ENCODE results near the gene ST6GAL1. TPM values are rescaled to one million over a fixed set of nuclear protein-coding genes. Genes with fewer than 3 reads are reported as not detected.
"Not testable (repeated sequence)": the region's sequence is repeated elsewhere in the genome, so short reads cannot be mapped to it uniquely, and the experiment has no call there.

ST6GAL1 gene, protein sequence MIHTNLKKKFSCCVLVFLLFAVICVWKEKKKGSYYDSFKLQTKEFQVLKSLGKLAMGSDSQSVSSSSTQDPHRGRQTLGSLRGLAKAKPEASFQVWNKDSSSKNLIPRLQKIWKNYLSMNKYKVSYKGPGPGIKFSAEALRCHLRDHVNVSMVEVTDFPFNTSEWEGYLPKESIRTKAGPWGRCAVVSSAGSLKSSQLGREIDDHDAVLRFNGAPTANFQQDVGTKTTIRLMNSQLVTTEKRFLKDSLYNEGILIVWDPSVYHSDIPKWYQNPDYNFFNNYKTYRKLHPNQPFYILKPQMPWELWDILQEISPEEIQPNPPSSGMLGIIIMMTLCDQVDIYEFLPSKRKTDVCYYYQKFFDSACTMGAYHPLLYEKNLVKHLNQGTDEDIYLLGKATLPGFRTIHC
- 15.1 and 27.6 TPM in 2 replicates for total RNA-seq (2014; rRNA removed; shearing (Covaris generic); ENCODE audit: low replicate concordance)

DNA sequence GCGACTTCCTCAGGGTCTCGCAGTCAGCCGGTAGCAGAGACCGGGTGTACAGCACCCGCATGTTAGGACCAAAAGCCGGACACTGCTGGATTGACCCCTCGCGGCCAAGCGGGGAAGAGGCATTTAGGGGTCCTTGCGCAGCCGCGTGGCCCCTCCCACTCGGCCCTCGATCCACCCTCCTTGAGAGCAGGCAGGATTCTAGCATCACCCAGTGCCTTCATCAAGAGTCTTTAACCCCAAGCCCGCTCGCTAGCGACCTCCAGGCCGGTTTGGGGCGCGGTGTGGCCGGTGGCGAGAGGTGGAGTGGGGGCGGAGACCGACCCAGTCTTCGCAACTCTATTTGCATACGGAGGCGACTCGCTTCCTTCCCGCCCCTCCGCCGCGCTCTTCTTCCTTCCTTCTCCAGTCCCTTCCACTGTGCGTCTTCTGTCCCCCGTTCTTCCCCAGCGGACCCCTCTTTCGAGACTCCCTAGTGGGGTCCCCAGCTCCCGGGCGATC is at the start of gene ST6GAL1:
TSS of gene ST6GAL1 (plus strand) at position 384 of the 498 bp plus-strand sequence. CDS start 112,178 bp downstream, outside the sequence.
- in situ Hi-C loops (cut with HindIII; ENCODE audit: low pct_unique_long_range_greater_than_20kb, low sequenced_read_pairs), result no loop called here
- peak; percentile 72 for DNase-seq (ENCODE audit: low read depth)

DNA sequence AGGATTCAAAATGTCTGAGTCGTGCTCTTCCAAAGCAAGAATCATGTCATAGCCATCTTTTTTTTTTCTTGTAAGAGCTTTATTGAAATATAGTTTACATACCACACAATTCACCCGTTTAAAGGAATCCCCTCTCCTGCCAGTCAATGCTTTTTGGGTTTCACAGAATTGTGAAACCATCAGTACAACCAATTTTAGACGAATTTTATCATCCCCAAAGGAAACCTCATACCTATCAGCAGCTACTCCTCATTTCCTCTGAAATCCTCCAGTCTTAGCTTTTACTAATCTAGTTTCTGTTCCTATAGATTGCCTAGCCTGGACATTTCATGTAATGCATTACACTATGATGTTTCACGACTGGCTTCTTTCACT is 48.2 kb upstream of the ST6GAL1 start:
- DNase-seq (ENCODE audit: low read depth), result no peak
- in situ Hi-C loops (cut with HindIII; ENCODE audit: low pct_unique_long_range_greater_than_20kb, low sequenced_read_pairs), result no loop called here

DNA sequence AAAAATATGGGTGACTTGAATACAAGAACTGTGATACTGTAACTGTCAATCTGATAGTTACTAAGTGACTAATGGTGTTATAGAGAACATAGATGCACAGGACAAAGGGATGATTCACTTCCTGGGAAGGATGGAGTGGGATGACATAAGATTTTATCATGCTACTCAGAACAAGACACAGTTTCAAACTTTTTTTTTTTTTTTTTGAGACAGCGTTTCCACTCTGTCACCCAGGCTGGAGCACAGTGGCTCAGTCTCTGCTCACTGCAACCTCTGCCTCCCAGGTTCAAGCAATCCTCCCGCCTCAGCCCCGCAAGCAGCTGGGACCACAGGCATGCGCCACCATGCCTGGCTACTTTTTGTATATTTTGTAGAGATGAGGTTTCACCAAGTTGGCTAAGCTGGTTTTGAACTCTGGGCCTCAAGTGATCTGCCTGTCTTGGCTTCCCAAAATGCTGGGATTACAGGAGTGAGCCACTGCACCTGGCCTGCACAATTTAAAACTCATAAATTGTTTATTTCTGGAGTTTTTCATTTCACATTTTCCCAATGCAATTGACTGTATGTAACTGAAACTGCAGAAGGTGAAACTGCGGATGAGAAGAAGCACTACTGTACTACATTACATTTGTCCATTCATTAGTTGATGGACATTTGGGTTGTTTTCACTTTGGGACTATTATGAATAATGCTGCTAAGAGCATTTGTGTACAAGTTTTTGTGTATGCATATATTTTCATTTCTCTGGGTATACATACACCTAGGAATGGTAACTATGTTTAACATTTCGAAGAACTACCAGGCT is 47.2 kb upstream of the ST6GAL1 start:
- DNase-seq (ENCODE audit: low read depth), result peak; percentile 65
- in situ Hi-C loops (cut with HindIII; ENCODE audit: low pct_unique_long_range_greater_than_20kb, low sequenced_read_pairs), result no loop called here

DNA sequence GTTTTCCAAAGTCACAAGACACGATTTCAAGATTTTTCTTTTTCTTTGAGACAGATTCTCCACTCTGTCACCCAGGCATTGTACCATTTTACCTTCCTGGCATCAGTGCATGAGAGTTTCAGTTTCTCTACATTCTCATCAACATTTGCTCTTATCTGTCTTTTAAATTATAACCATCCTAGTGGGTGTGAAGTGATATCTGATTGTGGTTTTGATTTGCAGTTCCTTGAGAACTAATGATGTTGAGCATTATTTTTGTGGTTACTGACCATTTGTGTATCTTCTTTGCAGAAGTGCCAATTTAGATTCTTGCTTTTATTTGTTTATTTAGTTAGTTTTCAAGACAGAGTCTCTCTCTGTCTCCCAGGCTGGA is 46.7 kb upstream of the ST6GAL1 start:
- DNase-seq (ENCODE audit: low read depth), result peak; percentile 14
- in situ Hi-C loops (cut with HindIII; ENCODE audit: low pct_unique_long_range_greater_than_20kb, low sequenced_read_pairs), result no loop called here

DNA sequence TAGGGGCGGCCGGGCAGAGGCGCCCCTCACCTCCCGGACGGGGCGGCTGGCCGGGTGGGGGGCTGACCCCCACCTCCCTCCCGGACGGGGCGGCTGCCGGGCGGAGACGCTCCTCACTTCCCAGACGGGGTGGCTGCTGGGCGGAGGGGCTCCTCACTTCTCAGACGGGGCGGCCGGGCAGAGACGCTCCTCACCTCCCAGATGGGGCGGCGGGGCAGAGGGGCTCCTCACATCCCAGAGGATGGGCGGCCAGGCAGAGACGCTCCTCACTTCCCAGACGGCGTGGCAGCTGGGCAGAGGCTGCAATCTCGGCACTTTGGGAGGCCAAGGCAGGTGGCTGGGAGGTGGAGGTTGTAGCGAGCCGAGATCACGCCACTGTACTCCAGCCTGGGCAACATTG is 45.5 kb upstream of the ST6GAL1 start:
- in situ Hi-C loops (cut with HindIII; ENCODE audit: low pct_unique_long_range_greater_than_20kb, low sequenced_read_pairs); DNase-seq (ENCODE audit: low read depth): not testable (repeated sequence)

DNA sequence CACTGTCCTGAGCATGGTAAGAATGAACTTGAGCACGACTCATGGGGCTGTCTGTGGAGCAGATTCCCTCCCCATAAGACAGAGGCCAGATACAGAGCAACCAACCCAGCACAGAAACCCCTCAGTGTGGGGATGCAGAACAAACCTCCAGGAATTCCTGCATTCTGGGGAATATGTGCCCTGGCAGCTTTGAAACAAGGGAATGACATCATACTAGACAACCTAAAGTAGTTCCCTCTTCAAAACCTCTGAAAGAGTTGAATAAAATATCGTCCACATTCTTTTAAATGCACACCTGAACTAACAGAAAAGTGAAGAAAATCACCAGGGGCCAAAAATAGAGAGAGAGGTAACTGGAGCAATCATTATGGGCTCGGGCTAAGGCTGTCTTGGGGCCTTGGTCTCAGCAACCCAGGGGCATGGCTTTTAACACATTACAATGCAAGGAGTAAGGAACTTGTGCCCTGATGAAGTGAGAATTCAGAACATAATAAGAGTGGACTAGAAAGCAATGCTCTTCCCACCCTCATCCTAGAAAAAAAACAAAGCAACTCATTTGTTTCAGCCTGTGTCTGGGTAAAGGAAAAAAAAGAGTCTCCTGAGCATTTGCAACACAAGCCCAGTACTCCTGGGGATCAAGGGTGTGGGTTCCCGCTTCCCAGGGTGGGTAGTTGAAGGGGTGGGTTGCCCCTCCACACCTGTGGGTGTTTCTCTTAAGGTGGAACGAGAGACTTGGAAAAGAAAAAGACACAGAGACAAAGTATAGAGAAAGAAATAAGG is 43.9 kb upstream of the ST6GAL1 start:
- in situ Hi-C loops (cut with HindIII; ENCODE audit: low pct_unique_long_range_greater_than_20kb, low sequenced_read_pairs), result no loop called here
- DNase-seq (ENCODE audit: low read depth), result no peak

DNA sequence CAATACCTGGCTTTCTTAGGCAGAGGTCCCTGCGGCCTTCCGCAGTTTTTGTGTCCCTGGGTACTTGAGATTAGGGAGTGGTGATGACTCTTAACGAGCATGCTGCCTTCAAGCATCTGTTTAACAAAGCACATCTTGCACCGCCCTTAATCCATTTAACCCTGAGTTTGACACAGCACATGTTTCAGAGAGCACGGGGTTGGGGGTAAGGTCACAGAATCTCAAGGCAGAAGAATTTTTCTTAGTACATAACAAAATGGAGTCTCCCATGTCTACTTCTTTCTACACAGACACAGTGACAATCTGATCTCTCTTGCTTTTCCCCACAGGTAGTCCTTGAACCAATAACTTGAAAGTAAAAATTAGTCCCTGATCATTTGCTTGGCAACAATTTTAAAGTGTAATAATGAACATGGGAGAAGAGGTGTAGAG is 42.8 kb upstream of the ST6GAL1 start:
- DNase-seq (ENCODE audit: low read depth); in situ Hi-C loops (cut with HindIII; ENCODE audit: low pct_unique_long_range_greater_than_20kb, low sequenced_read_pairs): not testable (repeated sequence)

DNA sequence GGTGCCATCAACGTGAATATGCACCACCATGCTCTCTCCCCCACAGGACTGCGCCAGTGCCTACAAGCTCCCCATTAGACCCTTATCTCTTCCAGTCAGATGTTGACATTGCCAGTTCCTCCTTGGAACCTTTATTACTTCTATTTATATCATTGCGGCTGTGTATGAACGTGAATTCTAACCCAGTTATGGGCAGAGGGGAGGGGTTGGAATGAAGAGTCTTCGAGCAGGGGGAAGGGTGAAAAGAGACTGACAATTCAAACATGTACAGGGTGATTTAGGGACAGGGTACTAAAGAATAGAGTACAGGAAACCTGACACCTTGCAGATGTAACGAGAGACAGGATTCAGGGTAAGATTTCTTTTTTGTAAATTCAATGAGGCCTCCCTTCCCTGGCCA is 41.8 kb upstream of the ST6GAL1 start:
- in situ Hi-C loops (cut with HindIII; ENCODE audit: low pct_unique_long_range_greater_than_20kb, low sequenced_read_pairs), result no loop called here
- DNase-seq (ENCODE audit: low read depth), result no peak

DNA sequence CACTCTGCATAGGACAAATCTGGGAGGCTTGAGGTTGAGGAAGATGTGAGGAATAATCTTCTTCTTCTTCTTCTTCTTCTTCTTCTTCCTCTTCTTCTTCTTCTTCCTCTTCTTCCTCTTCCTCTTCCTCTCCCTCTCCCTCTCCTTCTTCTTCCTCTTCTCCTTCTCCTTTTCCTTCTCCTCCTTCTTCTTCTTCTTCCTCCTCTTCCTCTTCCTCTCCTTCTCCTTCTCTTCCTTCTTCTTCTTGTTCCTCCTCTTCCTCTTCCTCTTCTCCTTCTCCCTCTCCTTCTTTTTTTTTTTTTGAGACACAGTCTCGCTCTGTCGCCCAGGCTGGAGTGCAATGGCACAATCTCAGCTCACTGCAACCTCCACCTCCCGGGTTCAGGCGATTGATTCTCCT is 40.6 kb upstream of the ST6GAL1 start:
- DNase-seq (ENCODE audit: low read depth); in situ Hi-C loops (cut with HindIII; ENCODE audit: low pct_unique_long_range_greater_than_20kb, low sequenced_read_pairs): not testable (repeated sequence)

DNA sequence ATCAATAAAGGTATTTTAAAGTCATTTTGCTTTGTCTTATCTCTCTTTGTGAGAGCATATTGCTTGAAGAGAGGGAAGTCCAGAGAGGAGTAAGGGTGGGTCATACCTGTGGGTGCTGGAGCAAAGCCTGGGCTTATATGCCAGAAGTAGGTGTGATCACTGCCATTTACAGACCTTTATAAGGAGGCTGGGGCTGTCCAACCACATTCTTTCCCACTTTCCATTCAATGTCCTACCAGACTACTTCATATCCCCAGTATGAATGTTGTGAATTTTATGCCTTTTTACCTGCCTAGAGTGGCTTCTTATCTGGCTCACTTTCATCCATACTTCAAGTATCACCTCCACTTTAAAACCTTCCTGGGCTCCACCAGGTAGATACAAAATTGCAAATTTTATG is 39.4 kb upstream of the ST6GAL1 start:
- no peak for DNase-seq (ENCODE audit: low read depth)
- in situ Hi-C loops (cut with HindIII; ENCODE audit: low pct_unique_long_range_greater_than_20kb, low sequenced_read_pairs), result no loop called here

DNA sequence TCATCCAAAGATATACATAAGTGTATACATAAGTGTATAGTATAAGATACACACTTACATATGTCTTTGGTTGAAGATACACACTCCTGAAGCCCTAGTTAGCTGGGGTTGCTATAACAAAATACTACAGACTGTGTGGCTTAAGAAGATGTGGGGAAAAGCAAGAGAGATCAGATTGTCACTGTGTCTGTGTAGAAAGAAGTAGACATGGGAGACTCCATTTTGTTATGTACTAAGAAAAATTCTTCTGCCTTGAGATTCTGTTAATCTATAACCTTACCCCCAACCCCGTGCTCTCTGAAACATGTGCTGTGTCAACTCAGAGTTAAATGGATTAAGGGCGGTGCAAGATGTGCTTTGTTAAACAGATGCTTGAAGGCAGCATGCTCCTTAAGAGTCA is 37.3 kb upstream of the ST6GAL1 start:
- DNase-seq (ENCODE audit: low read depth); in situ Hi-C loops (cut with HindIII; ENCODE audit: low pct_unique_long_range_greater_than_20kb, low sequenced_read_pairs): not testable (repeated sequence)

DNA sequence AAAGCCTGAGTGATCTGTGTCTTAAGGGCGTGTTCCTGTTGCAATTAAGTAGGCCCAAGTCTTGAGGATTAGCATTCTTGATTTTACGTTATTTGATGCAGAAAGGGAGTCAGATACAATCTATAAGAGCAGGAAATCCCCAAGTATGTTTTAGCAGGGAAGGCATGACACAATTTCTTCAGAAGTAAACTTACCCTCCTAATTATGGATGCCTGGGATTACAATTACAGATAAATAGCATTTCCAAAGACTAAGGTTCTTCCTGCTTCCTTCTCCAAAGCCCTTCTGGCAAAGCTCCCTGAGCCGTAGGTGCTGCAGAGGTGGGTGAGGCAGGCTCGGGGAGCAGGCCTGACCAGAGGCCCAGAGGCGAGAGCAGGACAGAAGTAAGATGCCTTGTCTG is 34.9 kb upstream of the ST6GAL1 start:
- no peak for DNase-seq (ENCODE audit: low read depth)
- in situ Hi-C loops (cut with HindIII; ENCODE audit: low pct_unique_long_range_greater_than_20kb, low sequenced_read_pairs), result no loop called here

DNA sequence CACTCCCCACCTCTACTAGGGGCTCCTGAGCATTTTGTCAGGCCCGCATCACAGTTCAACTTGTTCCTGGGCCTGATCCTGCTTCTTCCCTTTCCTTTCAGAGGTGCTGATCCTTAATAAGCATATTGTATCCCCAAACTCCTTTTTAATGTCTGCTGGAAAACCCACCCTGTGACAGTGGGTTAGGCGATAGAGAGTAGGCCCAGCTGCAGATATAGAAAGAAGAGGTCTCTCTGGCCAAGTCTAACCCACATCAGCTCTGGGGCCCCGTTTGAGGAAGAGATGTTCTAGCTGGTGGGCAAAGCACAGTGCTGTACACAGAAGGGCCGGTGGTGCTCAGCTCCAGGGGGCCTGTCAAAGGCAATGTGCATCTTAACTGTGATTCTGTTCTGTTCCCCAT is 34.3 kb upstream of the ST6GAL1 start:
- in situ Hi-C loops (cut with HindIII; ENCODE audit: low pct_unique_long_range_greater_than_20kb, low sequenced_read_pairs), result no loop called here
- DNase-seq (ENCODE audit: low read depth), result no peak

DNA sequence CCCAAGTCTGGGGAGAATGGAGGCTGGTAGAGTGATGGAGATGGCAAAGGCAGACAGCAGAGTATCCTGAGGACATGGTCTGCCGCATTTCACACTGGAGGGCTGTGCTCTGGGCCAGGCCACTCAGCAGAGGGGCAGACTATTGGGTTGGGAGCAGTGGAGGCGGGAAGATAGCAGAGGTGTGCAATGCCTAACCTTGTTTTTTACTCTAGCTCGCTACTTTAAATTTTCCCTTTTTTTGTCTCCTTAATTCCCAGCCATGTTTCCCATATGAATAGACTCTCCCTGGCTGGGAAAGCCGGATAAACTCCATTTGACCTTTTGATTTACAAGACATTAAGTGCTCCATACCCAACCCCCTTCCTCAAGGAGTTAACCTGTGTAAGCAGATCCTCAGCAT is 33.5 kb upstream of the ST6GAL1 start:
- DNase-seq (ENCODE audit: low read depth), result no peak
- in situ Hi-C loops (cut with HindIII; ENCODE audit: low pct_unique_long_range_greater_than_20kb, low sequenced_read_pairs), result no loop called here

DNA sequence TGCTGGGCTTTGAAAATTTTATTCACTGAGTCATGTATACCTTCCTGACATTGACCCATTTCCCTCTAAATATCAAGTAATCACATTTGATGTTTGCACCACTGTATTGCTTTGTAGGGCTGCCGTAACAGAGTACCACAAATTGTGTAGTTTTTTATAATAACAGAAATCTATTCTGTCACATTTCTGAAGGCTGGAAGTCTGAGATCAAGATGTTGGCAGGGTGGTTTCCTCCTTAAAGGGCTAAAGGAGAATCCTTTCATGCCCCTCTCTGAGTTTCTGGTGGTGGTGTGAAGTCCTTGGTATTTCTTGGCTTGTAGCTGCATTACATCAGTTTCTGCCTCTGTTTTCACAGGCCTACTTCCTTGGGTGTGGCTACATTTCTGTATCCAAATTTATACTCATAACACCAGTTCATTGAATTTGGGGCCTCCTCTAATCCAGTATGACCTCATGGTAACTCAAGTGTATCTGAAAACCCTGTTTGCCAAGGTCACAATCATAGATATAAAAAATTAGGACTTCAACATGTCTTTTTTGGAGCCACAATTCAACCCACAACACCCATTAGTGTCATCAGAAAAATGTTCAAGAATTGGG is 29.1 kb upstream of the ST6GAL1 start:
- no peak for DNase-seq (ENCODE audit: low read depth)

DNA sequence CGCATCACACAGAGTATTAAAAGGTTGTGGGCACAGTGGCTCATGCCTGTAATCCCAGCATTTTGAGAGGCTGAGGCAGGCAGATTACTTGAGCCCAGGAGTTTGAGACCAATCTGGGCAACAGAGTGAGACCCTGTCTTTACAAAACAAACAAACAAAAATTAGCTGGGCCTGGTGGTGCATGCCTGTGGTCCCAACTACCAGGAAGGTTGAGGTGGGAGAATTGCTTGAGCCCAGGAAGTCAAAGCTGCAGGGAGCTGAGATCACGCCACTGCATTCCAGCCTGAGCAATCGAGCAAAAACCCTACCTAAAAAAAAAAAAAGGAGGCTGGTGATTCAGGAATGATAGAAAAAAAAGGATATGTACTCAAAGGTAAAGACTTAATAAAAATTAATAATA is 28.2 kb upstream of the ST6GAL1 start:
- in situ Hi-C loops (cut with HindIII; ENCODE audit: low pct_unique_long_range_greater_than_20kb, low sequenced_read_pairs), result no loop called here
- no peak for DNase-seq (ENCODE audit: low read depth)

More for the DNA sequence above, 29.1 kb upstream of the ST6GAL1 start:
- in situ Hi-C loops (cut with HindIII; ENCODE audit: low pct_unique_long_range_greater_than_20kb, low sequenced_read_pairs), result no loop called here

DNA sequence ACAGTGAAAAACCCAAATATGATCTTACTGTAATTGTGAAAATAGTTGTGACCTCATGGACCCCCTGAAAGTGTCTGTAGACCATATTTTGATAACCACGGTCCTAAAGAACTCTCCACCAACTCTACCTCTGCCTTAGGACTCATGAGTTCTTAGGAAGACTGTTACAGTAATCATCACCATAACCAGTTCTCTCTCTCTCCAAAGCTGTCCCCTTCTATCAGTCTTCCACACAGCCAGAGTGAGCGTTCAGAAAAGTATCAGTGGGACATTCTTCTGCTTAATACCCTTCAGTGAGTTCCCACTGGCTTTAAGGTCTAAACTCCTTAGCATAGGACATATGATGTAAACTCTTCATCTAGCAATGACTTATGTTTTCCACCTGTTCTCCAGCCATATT is 27.6 kb upstream of the ST6GAL1 start:
- no peak for DNase-seq (ENCODE audit: low read depth)
- in situ Hi-C loops (cut with HindIII; ENCODE audit: low pct_unique_long_range_greater_than_20kb, low sequenced_read_pairs), result no loop called here

DNA sequence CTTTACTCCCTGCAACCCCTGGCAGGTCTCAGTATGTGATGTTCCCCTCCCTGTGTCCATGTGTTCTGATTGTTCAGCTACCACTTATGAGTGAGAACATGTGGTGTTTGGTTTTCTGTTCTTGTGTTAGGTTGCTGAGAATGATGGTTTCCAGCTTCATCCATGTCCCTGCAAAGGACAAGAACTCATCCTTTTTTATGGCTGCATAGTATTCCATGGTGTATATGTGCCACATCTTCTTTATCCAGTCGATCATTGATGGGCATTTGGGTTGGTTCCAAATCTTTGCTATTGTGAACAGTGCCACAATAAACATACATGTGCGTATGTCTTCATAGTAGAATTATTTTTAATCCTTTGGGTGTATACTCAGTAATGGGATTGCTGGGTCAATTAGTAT is 26.6 kb upstream of the ST6GAL1 start:
- DNase-seq (ENCODE audit: low read depth); in situ Hi-C loops (cut with HindIII; ENCODE audit: low pct_unique_long_range_greater_than_20kb, low sequenced_read_pairs): not testable (repeated sequence)

All from Caki2 (cell line).